Neural cell (in vitro differentiated cells): Measurements from ENCODE around the gene RACK1.
"Not testable (repeated sequence)": the region's sequence is repeated elsewhere in the genome, so short reads cannot be mapped to it uniquely, and the experiment has no call there.

Experiments used
- CTCF ChIP-seq: fragments of 450-650 bp; IDR thresholded peaks from 2 replicates; pipeline ENCODE4 v1.5.1; 2014; ENCODE audit warnings: antibody characterized with exemption, mild to moderate bottlenecking, moderate library complexity; ENCODE audit not compliant: poor library complexity, severe bottlenecking
- EP300 ChIP-seq: fragments of 450-650 bp; conservative IDR thresholded peaks from 2 replicates; pipeline ENCODE4 v1.6.1; 2014; ENCODE audit warnings: antibody characterized with exemption, mild to moderate bottlenecking, moderate library complexity; ENCODE audit not compliant: poor library complexity, severe bottlenecking
- EZH2 ChIP-seq: fragments of 200-600, 300-800 bp; shearing (Covaris generic), sonication (generic); IDR thresholded peaks from 2 replicates; pipeline ENCODE4 v1.6.1; 2014; ENCODE audit warnings: antibody characterized with exemption, low read length, borderline replicate concordance, mild to moderate bottlenecking; ENCODE audit not compliant: insufficient read depth, poor library complexity, severe bottlenecking
- MXI1 ChIP-seq: fragments of 450-650 bp; conservative IDR thresholded peaks from 2 replicates; pipeline ENCODE4 v1.6.1; 2014; ENCODE audit warnings: antibody characterized with exemption, mild to moderate bottlenecking; ENCODE audit not compliant: poor library complexity, severe bottlenecking
- POLR2AphosphoS5 ChIP-seq: IDR thresholded peaks from 2 replicates; pipeline ENCODE4 v1.6.1; 2012
- RAD21 ChIP-seq: fragments of 450-650 bp; conservative IDR thresholded peaks from 2 replicates; pipeline ENCODE4 v1.6.1; 2014; ENCODE audit warnings: antibody characterized with exemption, mild to moderate bottlenecking, moderate library complexity
- REST ChIP-seq: IDR thresholded peaks from 2 replicates; pipeline ENCODE4 v1.6.1; 2012; ENCODE audit warnings: borderline replicate concordance
- TAF1 ChIP-seq: IDR thresholded peaks from 2 replicates; pipeline ENCODE4 v1.6.1; 2012; ENCODE audit warnings: low read depth

- TF ChIP-seq POLR2AphosphoS5, REST, EZH2, CTCF, MXI1, TAF1, EP300, RAD21: not testable (repeated sequence)
Measured at GRCh38 chr5:181210148-181210547, 33.6 kb downstream of the RACK1 start.
